Panc1 (cell line): ENCODE measurements around the gene CDC14B. TPM values are rescaled to one million over a fixed set of nuclear protein-coding genes. Genes with fewer than 3 reads are reported as not detected.

Source experiments
- ATAC-seq: fragments of 200-7000 bp; cut with Tn5 transposase; 2 replicates; pipeline ENCODE4 v1.9.1; 2020; ENCODE audit warnings: mild to moderate bottlenecking, moderate library complexity
- BruUV-seq: library from RNA; stranded (reverse); fragments of 400-500 nt; replicated peaks from 2 replicates; lab custom pipeline; 2021; lab: Mats Ljungman, UMichigan
- CTCF ChIA-PET: fragments of 300-600 bp; sonication (Branson Sonifier 250); formaldehyde crosslinking; loops from one replicate; lab custom pipeline; 2022; ENCODE audit warnings: antibody characterized with exemption; lab: Charles Lee
- POLR2A ChIA-PET: fragments of 300-600 bp; sonication (Branson Sonifier 250); formaldehyde crosslinking; loops from one replicate; lab custom pipeline; 2022; ENCODE audit warnings: antibody characterized with exemption; lab: Charles Lee
- DNase-seq: peaks from one replicate; pipeline ENCODE4 v3.0.0-alpha.2; 2010; ENCODE audit warnings: low read depth, low spot score
- H3K27ac ChIP-seq: 2 replicates; pipeline ENCODE4 v1.5.1; 2011; ENCODE audit warnings: mild to moderate bottlenecking, low read length, inconsistent platforms
- H3K27me3 ChIP-seq: fragments of 200-500 bp; sonication (Bioruptor generic); 2 replicates; pipeline ENCODE4 v1.6.0; 2014; ENCODE audit warnings: low read length, inconsistent platforms; ENCODE audit not compliant: control insufficient read depth, insufficient read depth
- H3K36me3 ChIP-seq: fragments of 200-500 bp; sonication (Bioruptor generic); 2 replicates; pipeline ENCODE4 v1.5.1; 2014; ENCODE audit warnings: inconsistent platforms, mild to moderate bottlenecking, low read length, moderate library complexity; ENCODE audit not compliant: control insufficient read depth, insufficient read depth
- H3K4me1 ChIP-seq: 2 replicates; pipeline ENCODE4 v1.5.1; 2011; ENCODE audit warnings: inconsistent platforms, mild to moderate bottlenecking, low read length, moderate library complexity; ENCODE audit not compliant: control insufficient read depth, insufficient read depth
- H3K4me3 ChIP-seq, 2 experiments: 2 replicates each; pipeline ENCODE4 v1.5.1; 2011 to 2012; ENCODE audit warnings: low read depth in 2 of 2, low read length in 2 of 2, mild to moderate bottlenecking in 2 of 2, inconsistent platforms in 1 of 2, moderate library complexity in 1 of 2
- H3K9me3 ChIP-seq: fragments of 200-500 bp; sonication (Bioruptor generic); 2 replicates; pipeline ENCODE4 v1.5.1; 2014; ENCODE audit warnings: low read depth, mild to moderate bottlenecking, inconsistent platforms, low read length, moderate library complexity; ENCODE audit not compliant: control insufficient read depth, insufficient read depth
- POLR2AphosphoS5 ChIP-seq: IDR thresholded peaks from 2 replicates; pipeline ENCODE4 v1.6.1; 2012; ENCODE audit warnings: mild to moderate bottlenecking, low read depth, low read length, moderate library complexity
- SIN3A ChIP-seq: IDR thresholded peaks from 2 replicates; pipeline ENCODE4 v1.6.1; 2012; ENCODE audit warnings: low read depth, mild to moderate bottlenecking, low read length, moderate library complexity, borderline replicate concordance; ENCODE audit not compliant: insufficient read depth
- TCF7L2 ChIP-seq: IDR thresholded peaks from 2 replicates; pipeline ENCODE4 v1.6.1; 2011; ENCODE audit warnings: mild to moderate bottlenecking, low read depth, low read length, inconsistent platforms
- in situ Hi-C: cut with HindIII; loops from 2 replicates; pipeline ENCODE4 v1.10.0; 2016; ENCODE audit warnings: low sequenced_read_pairs, low pct_unique_long_range_greater_than_20kb
- intact Hi-C: fragments of 100-400 bp; cut with micrococcal nuclease; formaldehyde crosslinking; loops from one replicate; pipeline ENCODE4 v1.10.0; 2022; ENCODE audit not compliant: unreplicated experiment
- total RNA-seq: library from RNA; stranded (reverse); gene quantifications from one replicate; pipeline ENCODE4 v1.2.1, GENCODE V29; 2021; ENCODE audit not compliant: unreplicated experiment
- TF ChIP-seq, protein P1 (sequence below), 2 experiments: IDR thresholded peaks; 2 replicates each; pipeline ENCODE4 v1.6.1; 2011 to 2012; ENCODE audit warnings: low read depth in 2 of 2, control low read depth in 1 of 2, low read length in 1 of 2, mild to moderate bottlenecking in 1 of 2, moderate library complexity in 1 of 2; ENCODE audit not compliant: insufficient read depth in 1 of 2
- TF ChIP-seq, protein P2 (sequence below): fragments of 450-650 bp; IDR thresholded peaks from 2 replicates; pipeline ENCODE4 v1.5.1; 2017; ENCODE audit warnings: mild to moderate bottlenecking

CDC14B gene
- total RNA-seq, 1 experiment from 2014 or later: 11.8 TPM

DNA sequence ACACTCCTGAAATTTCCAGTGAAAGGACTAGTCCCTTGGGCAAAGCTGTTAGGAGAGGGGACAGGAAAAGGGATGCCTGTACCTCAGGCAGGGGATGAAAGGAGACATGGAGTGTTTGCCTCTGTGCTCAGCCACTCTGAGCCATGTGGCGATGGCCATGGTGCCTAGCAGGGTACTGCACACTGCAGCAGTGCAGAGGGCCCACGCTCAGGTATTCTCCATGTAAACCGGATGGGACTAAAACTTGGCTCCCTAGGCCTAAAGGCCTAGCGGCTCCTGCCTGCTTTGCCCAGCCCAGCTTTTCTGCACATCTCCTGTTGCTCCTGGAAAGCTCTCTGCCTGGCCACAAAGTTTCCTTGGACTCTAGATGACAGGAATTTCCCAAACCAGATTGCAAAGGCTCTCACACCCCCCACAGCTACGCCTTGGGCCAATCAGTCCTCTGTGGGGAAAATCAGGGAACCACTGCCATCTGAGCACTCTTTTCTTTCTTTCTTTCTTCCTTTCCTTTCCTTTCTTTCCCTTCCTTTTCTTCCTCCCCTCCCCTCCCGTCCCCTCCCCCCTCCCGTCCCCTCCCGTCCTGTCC is 125.3 kb downstream of the CDC14B start:
- Histone ChIP-seq H3K27ac (no peak overlapping the region), H3K4me3 (no peak overlapping the region), H3K9me3 (no peaks in the 10 kb centered on the region), H3K27me3 (no peaks in the 10 kb centered on the region), H3K36me3 (peaks cover 6% of the 10 kb centered on the region; the same call in 1 of the 2 replicates), H3K4me1 (no peaks in the 10 kb centered on the region)
- intact Hi-C loops: no loop called here
- ChIA-PET POLR2A (no interaction called here), CTCF (interaction anchor here (0.6 kb wide), 1 partner anchor 70 kb away, joined by 3 read pairs; no protein-coding TSS in a partner anchor)
- no TSS peak for BruUV-seq
- DNase-seq: no peak
- no peak for ATAC-seq
- no peak for TF ChIP-seq SIN3A
- TF ChIP-seq, protein P1, sequence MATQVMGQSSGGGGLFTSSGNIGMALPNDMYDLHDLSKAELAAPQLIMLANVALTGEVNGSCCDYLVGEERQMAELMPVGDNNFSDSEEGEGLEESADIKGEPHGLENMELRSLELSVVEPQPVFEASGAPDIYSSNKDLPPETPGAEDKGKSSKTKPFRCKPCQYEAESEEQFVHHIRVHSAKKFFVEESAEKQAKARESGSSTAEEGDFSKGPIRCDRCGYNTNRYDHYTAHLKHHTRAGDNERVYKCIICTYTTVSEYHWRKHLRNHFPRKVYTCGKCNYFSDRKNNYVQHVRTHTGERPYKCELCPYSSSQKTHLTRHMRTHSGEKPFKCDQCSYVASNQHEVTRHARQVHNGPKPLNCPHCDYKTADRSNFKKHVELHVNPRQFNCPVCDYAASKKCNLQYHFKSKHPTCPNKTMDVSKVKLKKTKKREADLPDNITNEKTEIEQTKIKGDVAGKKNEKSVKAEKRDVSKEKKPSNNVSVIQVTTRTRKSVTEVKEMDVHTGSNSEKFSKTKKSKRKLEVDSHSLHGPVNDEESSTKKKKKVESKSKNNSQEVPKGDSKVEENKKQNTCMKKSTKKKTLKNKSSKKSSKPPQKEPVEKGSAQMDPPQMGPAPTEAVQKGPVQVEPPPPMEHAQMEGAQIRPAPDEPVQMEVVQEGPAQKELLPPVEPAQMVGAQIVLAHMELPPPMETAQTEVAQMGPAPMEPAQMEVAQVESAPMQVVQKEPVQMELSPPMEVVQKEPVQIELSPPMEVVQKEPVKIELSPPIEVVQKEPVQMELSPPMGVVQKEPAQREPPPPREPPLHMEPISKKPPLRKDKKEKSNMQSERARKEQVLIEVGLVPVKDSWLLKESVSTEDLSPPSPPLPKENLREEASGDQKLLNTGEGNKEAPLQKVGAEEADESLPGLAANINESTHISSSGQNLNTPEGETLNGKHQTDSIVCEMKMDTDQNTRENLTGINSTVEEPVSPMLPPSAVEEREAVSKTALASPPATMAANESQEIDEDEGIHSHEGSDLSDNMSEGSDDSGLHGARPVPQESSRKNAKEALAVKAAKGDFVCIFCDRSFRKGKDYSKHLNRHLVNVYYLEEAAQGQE (IDR thresholded peaks at IDR 0.05; ENCODE audit: insufficient read depth in 1 of 2, low read depth in 2 of 2, low read length in 1 of 2): no peak
- no peak for TF ChIP-seq POLR2AphosphoS5
- no peak for TF ChIP-seq TCF7L2
- TF ChIP-seq, protein P2, sequence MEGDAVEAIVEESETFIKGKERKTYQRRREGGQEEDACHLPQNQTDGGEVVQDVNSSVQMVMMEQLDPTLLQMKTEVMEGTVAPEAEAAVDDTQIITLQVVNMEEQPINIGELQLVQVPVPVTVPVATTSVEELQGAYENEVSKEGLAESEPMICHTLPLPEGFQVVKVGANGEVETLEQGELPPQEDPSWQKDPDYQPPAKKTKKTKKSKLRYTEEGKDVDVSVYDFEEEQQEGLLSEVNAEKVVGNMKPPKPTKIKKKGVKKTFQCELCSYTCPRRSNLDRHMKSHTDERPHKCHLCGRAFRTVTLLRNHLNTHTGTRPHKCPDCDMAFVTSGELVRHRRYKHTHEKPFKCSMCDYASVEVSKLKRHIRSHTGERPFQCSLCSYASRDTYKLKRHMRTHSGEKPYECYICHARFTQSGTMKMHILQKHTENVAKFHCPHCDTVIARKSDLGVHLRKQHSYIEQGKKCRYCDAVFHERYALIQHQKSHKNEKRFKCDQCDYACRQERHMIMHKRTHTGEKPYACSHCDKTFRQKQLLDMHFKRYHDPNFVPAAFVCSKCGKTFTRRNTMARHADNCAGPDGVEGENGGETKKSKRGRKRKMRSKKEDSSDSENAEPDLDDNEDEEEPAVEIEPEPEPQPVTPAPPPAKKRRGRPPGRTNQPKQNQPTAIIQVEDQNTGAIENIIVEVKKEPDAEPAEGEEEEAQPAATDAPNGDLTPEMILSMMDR: no peak
- in situ Hi-C loops: no loop called here

DNA sequence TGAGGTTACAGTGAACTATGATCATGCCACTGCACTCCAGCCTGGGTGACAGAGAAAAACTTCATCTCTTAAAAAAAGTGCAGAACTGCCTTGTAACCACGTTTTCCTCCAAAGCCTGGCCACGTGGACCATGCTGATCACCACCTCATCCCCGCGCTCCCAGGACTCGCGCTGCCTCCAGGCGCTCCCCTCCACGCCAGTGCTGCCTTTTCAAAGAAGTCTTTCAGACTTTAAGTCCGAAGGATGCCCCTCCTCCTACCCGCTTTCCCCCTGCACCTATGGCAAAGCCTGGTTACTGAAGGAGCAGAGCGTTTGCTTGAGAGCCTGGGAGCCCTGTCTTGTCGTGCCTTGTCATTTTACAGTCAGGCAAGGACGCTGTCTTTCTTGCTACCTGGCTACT is 125.9 kb downstream of the CDC14B start:
- in situ Hi-C loops: no loop called here
- CTCF ChIA-PET: interaction anchor here (0.6 kb wide), 1 partner anchor 70 kb away, joined by 3 read pairs; no protein-coding TSS in a partner anchor
- TF ChIP-seq, protein P1 (IDR thresholded peaks at IDR 0.05; ENCODE audit: insufficient read depth in 1 of 2, low read depth in 2 of 2, low read length in 1 of 2): no peak
- TF ChIP-seq SIN3A: no peak
- TF ChIP-seq POLR2AphosphoS5: no peak
- TF ChIP-seq, protein P2: no peak
- no peak for TF ChIP-seq TCF7L2
- BruUV-seq: no TSS peak
- Histone ChIP-seq H3K4me1 (no peaks in the 10 kb centered on the region), H3K27ac (no peak overlapping the region), H3K4me3 (no peak overlapping the region), H3K27me3 (no peaks in the 10 kb centered on the region), H3K9me3 (no peaks in the 10 kb centered on the region), H3K36me3 (peaks cover 7% of the 10 kb centered on the region; the same call in 1 of the 2 replicates)
- ATAC-seq (no peak), DNase-seq (no peak)
- intact Hi-C loops: no loop called here
- POLR2A ChIA-PET: no interaction called here
